Upper lobe of left lung (tissue), 6 donors: ENCODE results near the gene ZNF428. TPM values are rescaled to one million over a fixed set of nuclear protein-coding genes. Genes with fewer than 3 reads are reported as not detected.
A peak's percentile ranks its signal among the peaks of the same experiment; 100 is the strongest.
"Not testable (repeated sequence)": the region's sequence is repeated elsewhere in the genome, so short reads cannot be mapped to it uniquely, and the experiment has no call there.

ENCODE experiments used
- ATAC-seq, 2 donors: fragments of 200-7000 bp; cut with Tn5 transposase; one replicate each; pipeline ENCODE4 v1.9.1; 2022; ENCODE audit warnings: mild to moderate bottlenecking in 2 of 2, moderate library complexity in 2 of 2; ENCODE audit not compliant: low FRiP score in 2 of 2
- DNase-seq, 2 donors: peaks; one replicate each; pipeline ENCODE4 v3.0.0-alpha.2; 2019 to 2020
- H3K27ac ChIP-seq, 4 donors: fragments of 200-600 bp; sonication (generic); one replicate each; pipeline ENCODE4 v1.5.1; 2016 to 2019
- H3K27me3 ChIP-seq, 4 donors: fragments of 200-600 bp; sonication (generic); one replicate each; pipeline ENCODE4 v1.5.1; 2017 to 2019
- H3K36me3 ChIP-seq, 4 donors: fragments of 200-600 bp; sonication (generic); one replicate each; pipeline ENCODE4 v1.5.1; 2016 to 2019
- H3K4me1 ChIP-seq, 4 donors: fragments of 200-600 bp; sonication (generic); one replicate each; pipeline ENCODE4 v1.5.1; 2018 to 2019
- H3K4me3 ChIP-seq, 4 donors: fragments of 200-600 bp; sonication (generic); one replicate each; pipeline ENCODE4 v1.5.1; 2017 to 2019; ENCODE audit warnings: mild to moderate bottlenecking in 2 of 4, moderate library complexity in 1 of 4
- H3K9me3 ChIP-seq, 4 donors: fragments of 200-600 bp; sonication (generic); one replicate each; pipeline ENCODE4 v1.5.1; 2018 to 2019
- EP300 ChIP-seq, 4 donors: sonication (generic); formaldehyde crosslinking; IDR thresholded peaks; one replicate each; pipeline ENCODE4 v1.5.1; 2017; ENCODE audit warnings: antibody characterized with exemption in 4 of 4, control low read depth in 2 of 4
- POLR2A ChIP-seq, 4 donors: fragments of 450-650 bp; IDR thresholded peaks; one replicate each; pipeline ENCODE4 v1.5.1; 2016 to 2017; ENCODE audit warnings: antibody characterized with exemption in 4 of 4, mild to moderate bottlenecking in 2 of 4
- POLR2AphosphoS5 ChIP-seq, 2 donors: sonication (generic); formaldehyde crosslinking; IDR thresholded peaks; one replicate each; pipeline ENCODE4 v1.5.1; 2017; ENCODE audit warnings: antibody characterized with exemption in 2 of 2
- WGBS, 2 donors: methylation state at CpG; one replicate each; pipeline ENCODE4 v1.1.5; 2017 to 2018; 5-methylcytosine and 5-hydroxymethylcytosine counted together
- total RNA-seq, 6 donors: library from RNA; depleted of rRNA in 4 of 6; stranded (reverse); fragments of >200 nt in 4 of 6; gene quantifications; one replicate each; pipeline versions ENCODE4 v1.1.0 to v1.2.1, GENCODE V29; 2016 to 2021
- TF ChIP-seq, protein P1 (sequence below), 6 experiments: fragments of 450-650 bp in 4 of 6; fragments of 200-600 bp in 2 of 6; sonication (generic) in 2 of 6; IDR thresholded peaks; one replicate each; pipeline ENCODE4 v1.5.1; 2016 to 2019; ENCODE audit warnings: antibody characterized with exemption in 6 of 6
- donor health status: DM: no; HTN: no; CAD: no; lungs with moderate emphysema.
- donor health status: DM: no; HTN: yes; CAD: no; lungs with severe emphysema.

The ZNF428 gene
- total RNA-seq, 6 donors from 2014 or later: 10.5 to 37.0 (median 31.4) TPM

- Histone ChIP-seq H3K27ac (no peak overlapping the region), H3K9me3 (no peaks in the 10 kb centered on the region), H3K36me3 (peaks cover 14 to 45% (median 28%) of the 10 kb centered on the region in 4 donors), H3K27me3 (no peaks in the 10 kb centered on the region), H3K4me1 (peaks cover 19 to 35% (median 24%) of the 10 kb centered on the region in 4 donors), H3K4me3 (no peak overlapping the region)
- TF ChIP-seq, protein P1, sequence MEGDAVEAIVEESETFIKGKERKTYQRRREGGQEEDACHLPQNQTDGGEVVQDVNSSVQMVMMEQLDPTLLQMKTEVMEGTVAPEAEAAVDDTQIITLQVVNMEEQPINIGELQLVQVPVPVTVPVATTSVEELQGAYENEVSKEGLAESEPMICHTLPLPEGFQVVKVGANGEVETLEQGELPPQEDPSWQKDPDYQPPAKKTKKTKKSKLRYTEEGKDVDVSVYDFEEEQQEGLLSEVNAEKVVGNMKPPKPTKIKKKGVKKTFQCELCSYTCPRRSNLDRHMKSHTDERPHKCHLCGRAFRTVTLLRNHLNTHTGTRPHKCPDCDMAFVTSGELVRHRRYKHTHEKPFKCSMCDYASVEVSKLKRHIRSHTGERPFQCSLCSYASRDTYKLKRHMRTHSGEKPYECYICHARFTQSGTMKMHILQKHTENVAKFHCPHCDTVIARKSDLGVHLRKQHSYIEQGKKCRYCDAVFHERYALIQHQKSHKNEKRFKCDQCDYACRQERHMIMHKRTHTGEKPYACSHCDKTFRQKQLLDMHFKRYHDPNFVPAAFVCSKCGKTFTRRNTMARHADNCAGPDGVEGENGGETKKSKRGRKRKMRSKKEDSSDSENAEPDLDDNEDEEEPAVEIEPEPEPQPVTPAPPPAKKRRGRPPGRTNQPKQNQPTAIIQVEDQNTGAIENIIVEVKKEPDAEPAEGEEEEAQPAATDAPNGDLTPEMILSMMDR (IDR thresholded peaks at IDR 0.05): no peak
- TF ChIP-seq EP300 (IDR thresholded peaks at IDR 0.05) (no peak), POLR2A (IDR thresholded peaks at IDR 0.05) (no peak), POLR2AphosphoS5 (IDR thresholded peaks at IDR 0.05) (no peak)
- no peak for ATAC-seq
- DNase-seq: peak in 1 of 2 donors; percentile 85
- WGBS, 2 donors: 96 to 98% methylated on average over 27 to 50 of the region's 63 CpGs
Measured at GRCh38 chr19:43591904-43592772, 27.3 kb downstream of the ZNF428 start.

DNA sequence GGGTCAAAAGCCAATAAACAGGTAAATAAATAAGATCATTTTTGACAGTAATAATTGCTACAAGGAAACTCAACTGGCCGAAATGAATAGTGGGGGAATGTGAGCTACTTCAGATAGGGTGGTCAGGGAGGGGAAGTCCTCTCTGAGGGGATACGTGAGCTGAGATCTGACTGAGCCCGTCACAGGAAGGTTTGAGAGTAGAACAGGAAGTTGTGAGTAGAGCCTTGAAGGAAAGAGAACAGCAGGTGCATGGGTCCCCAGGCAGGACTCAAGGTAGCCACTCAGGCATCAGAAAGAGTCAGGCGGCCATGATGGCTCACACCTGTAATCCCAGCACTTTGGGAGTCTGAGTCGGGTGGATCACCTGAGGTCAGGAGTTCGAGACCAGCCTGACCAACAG lies 29.8 kb downstream of the ZNF428 start:
- ATAC-seq (no peak), DNase-seq (no peak)
- no peak overlapping the region for H3K4me3 ChIP-seq
- H3K36me3 ChIP-seq: peaks cover 14 to 57% (median 28%) of the 10 kb centered on the region in 4 donors
- TF ChIP-seq, protein P1 (IDR thresholded peaks at IDR 0.05): no peak
- whole genome bisulfite sequencing, 2 donors: 72 to 73% methylated on average over 6 of the region's 6 CpGs
- H3K9me3 ChIP-seq: no peaks in the 10 kb centered on the region
- no peak overlapping the region for H3K27ac ChIP-seq
- no peaks in the 10 kb centered on the region for H3K27me3 ChIP-seq
- peaks cover 10 to 19% (median 13%) of the 10 kb centered on the region in 4 donors for H3K4me1 ChIP-seq

DNA sequence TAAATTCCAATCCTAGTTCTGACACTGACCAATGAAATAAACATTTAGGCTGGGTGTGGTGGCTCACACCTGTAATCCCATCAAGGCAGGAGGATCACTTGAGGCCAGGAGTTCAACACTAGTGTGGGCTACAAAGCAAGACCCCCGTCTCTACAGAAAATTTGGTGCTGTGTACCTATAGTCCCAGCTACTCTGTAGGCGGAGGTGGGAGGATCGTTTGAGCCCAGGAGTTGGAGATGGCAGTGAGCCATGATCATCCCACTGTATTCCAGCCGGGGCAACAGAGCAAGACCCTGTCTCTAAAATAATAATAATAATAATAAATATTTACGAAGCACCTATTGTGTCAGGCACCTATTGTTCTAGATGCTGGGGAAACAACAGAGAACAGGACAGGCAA lies 30.2 kb downstream of the ZNF428 start:
- peaks cover 14 to 57% (median 28%) of the 10 kb centered on the region in 4 donors for H3K36me3 ChIP-seq

DNA sequence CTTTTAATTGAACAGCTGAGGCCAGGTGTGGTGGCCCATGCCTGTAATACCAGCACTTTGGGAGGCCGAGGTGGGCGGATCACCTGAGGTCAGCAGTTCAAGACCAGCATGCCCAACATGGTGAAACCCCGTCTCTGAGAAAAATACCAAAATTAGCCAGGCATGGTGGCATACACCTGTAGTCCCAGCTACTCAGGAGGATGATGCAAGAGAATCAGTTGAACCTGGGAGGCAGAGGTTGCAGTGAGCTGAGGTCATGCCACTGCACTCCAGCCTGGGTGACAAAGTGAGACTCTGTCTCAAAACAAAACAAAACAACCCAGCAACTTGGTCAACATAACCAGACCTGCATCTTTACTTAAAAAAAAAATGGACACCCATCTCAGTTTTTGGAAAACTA lies 32.4 kb downstream of the ZNF428 start:
- H3K4me3 ChIP-seq, H3K27me3 ChIP-seq, H3K4me1 ChIP-seq, H3K27ac ChIP-seq, DNase-seq, ATAC-seq, H3K9me3 ChIP-seq: not testable (repeated sequence)
- H3K36me3 ChIP-seq: peaks cover 3 to 37% (median 14%) of the 10 kb centered on the region in 4 donors
- 92 to 100% methylated on average over 2 to 3 of the region's 3 CpGs for WGBS, 2 donors

More for the DNA sequence above, 30.2 kb downstream of the ZNF428 start:
- DNase-seq: no peak
- no peak overlapping the region for H3K27ac ChIP-seq
- H3K4me3 ChIP-seq: no peak overlapping the region
- whole genome bisulfite sequencing, 2 donors: 83% methylated on average over 5 of the region's 5 CpGs
- H3K27me3 ChIP-seq: no peaks in the 10 kb centered on the region
- peaks cover 6 to 19% (median 9%) of the 10 kb centered on the region in 4 donors for H3K4me1 ChIP-seq
- TF ChIP-seq POLR2AphosphoS5 (IDR thresholded peaks at IDR 0.05) (no peak), EP300 (IDR thresholded peaks at IDR 0.05) (no peak), POLR2A (IDR thresholded peaks at IDR 0.05) (no peak)
- TF ChIP-seq, protein P1 (IDR thresholded peaks at IDR 0.05): no peak
- no peaks in the 10 kb centered on the region for H3K9me3 ChIP-seq
- ATAC-seq: no peak

DNA sequence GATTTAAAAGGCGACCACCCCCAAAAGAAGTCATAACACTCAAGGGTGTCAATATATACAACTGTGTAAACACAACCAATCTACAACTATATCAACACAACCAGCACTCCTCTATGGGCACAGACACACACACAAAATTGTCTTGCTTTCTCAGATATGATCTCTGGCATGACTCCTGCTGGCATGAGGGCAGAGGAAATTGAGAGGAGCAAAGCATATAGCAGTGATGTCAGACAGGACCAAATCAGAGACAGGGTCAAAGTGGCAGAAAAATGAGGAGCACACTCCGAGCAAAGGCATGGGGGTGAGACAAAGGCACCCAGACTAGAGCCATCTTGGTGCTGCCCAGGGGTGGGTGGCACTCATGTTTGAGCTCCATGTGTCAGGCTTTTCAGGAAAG lies 33.1 kb downstream of the ZNF428 start:
- no peak overlapping the region for H3K27ac ChIP-seq
- H3K4me3 ChIP-seq: no peak overlapping the region
- DNase-seq: no peak
- peaks cover 0 to 7% (median 3%) of the 10 kb centered on the region in 4 donors for H3K4me1 ChIP-seq
- H3K36me3 ChIP-seq: peaks cover 0 to 30% (median 9%) of the 10 kb centered on the region in 4 donors
- 53 to 73% methylated on average over 2 of the region's 2 CpGs for WGBS, 2 donors
- H3K9me3 ChIP-seq: no peaks in the 10 kb centered on the region
- TF ChIP-seq EP300 (IDR thresholded peaks at IDR 0.05) (no peak), POLR2AphosphoS5 (IDR thresholded peaks at IDR 0.05) (no peak), POLR2A (IDR thresholded peaks at IDR 0.05) (no peak)
- TF ChIP-seq, protein P1 (IDR thresholded peaks at IDR 0.05): no peak
- ATAC-seq: no peak
- no peaks in the 10 kb centered on the region for H3K27me3 ChIP-seq
